HG03045 (cell line): ENCODE data around the gene LARP7.
A peak's percentile ranks its signal among the peaks of the same experiment; 100 is the strongest.
"Not testable (repeated sequence)": the region's sequence is repeated elsewhere in the genome, so short reads cannot be mapped to it uniquely, and the experiment has no call there.

Experiments used
- ATAC-seq: cut with Tn5 transposase; IDR thresholded peaks from one replicate; pipeline ENCODE4 v1.9.1; 2021; ENCODE audit warnings: mild to moderate bottlenecking, moderate library complexity; ENCODE audit not compliant: unreplicated experiment

The LARP7 gene

GRCh38 chr4:112636688-112637551, at the start of gene LARP7, which contains the start of gene ZGRF1:
LARP7 (plus strand) TSS chr4:112637143; CDS start chr4:112644670, 7,527 bp downstream.
ZGRF1 (minus strand) TSS chr4:112636909; CDS start chr4:112633176, 3,733 bp downstream.
- ATAC-seq, result peak; percentile 95

DNA sequence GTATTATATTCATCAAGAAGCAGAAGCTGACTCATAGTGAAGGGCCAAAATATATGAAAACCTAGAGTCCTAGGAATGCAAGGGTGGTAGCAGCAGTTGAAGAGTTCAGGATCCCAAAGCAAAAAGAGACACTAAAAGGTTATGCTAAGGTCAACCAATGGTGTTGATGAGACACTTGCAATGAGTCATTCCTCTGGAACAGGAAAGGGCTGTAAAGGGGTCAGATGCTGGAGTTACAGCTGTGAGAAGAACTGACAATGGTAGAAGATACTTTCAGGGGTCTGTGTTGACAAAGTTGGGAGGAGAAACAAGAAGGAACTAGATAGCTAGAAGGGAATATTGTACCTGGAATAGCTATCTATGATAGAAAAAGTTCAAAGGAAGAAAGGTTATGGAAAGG, 47.7 kb upstream of the LARP7 start:
- no peak for ATAC-seq

DNA sequence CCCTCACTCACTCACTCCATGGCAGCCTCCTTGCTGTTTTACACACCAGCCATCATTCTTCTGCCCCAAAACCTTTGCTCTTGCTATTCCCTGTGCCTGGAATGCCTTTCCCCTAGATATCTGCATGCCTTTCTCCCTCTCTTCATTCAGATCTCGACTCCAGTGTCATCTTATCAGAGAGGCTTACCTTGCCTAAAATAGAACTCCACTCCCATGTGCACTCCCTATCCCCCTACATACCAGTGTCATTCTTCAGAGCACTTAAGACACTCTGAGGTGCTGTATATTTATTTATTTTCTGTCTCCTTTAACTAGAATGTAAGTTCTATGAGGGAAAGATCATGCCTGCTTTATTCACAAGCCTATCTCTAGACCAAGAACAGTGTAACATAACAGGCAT, 45.4 kb upstream of the LARP7 start:
- no peak for ATAC-seq

- ATAC-seq, result no peak
Measured at GRCh38 chr4:112592717-112593116, 44.2 kb upstream of the LARP7 start.

DNA sequence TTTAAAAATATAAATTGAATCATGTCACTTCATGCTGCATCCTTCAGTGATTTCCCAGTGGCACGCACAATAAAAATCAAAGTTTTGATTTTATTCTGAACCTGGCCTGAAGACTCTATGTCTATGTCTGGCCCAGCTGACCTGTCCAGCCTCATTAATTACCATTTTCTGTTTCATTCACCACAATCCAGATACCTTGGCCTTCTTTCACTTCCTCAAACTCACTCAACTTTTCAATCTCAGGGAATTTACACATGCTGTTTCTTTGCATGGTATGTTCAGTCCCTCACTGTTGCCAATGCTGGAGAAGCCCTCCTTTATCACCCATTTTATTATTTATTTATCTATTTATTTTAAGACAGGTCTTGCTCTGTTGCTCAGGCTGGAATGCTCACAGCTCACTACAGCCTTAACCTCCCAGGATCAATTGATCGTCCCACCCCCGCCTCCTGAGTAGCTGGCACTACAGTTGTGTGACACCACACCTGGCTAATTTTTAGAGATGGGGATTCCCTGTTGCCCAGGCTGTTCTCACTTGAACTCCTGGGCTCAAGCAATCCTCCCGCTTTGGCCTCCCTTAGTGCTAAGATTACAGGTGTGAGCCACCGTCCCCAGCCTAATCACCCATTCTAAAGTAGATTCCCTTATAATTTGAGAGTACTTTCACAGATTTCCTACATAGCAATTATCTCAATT, 43.4 kb upstream of the LARP7 start:
- peak; percentile 58 for ATAC-seq

- ATAC-seq, result no peak
Measured at GRCh38 chr4:112594993-112595392, 42.0 kb upstream of the LARP7 start.

DNA sequence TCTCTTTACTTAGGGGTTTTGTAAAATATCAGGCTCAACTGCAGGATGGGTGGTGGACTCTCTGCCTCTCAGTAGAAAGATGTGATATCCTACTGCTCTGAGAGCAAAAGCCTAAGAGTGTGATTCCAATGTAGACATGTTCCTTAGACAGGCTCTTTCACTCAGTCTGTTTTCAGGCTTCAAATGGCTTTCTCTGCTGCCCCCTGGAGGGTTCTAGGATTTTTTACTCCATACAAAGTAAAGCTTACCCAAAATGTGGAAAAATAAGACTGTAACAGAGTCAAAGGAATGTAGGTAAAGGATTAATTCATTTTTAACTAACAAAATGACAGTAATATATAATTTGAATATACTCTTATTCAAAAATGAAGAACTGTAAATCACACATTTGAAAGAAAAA, 32.4 kb upstream of the LARP7 start:
- peak; percentile 66 for ATAC-seq

- not testable (repeated sequence) for ATAC-seq
Measured at GRCh38 chr4:112612814-112613213, 24.1 kb upstream of the LARP7 start.

- no peak for ATAC-seq
Measured at GRCh38 chr4:112616984-112617383, 20.0 kb upstream of the LARP7 start.

GRCh38 chr4:112626228-112626627, 10.7 kb upstream of the LARP7 start:
- no peak for ATAC-seq

DNA sequence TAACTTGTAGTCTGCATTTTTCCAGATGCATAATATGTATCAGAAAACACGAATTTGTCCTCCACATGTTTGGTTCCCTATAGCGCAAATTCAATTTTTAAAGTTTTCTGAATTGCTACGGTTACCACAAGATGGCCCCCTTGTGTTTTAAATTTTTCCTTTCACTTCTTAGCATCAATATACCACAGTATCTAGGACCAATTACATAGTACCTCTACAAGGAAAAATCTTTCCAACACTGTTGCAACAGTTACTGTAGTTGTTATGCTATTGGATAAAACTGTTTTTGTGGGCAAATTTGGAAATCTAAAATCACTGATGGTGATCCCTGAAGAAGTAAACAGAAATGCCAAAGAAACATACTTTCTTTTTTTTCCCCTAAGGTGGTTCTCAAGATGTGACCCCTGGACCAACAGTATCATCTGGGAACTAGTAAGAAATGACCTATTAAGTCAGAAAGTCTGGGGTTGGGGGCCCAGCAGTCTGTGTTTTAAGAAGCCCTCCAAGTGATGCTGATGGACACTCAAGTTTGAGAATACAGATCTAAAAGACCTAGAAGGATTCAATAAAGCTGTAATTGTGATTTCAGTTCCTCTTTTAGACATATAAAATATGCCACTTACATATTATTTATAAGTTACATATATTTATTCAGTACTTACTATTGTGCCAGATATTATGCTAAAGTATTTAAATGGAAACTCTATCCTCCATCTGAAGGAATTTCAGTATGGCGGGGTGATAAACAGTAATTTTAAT, 3.3 kb upstream of the LARP7 start:
- no peak for ATAC-seq

DNA sequence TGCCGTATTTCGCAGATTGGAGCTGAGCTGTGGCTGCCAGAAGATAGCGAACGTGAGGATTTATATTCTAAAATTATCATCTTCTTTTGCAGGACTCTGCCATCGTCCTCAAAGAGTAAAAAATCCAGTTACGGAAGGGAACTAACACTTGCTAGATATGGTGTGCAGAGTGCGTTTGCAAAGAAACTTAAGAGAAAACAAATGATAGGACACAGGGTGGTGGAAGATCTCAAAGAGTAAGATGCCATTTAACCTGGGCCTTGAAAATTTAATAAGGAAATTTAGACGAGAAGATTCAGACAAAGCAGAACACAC, 566 bp downstream of the LARP7 start:
- no peak for ATAC-seq

DNA sequence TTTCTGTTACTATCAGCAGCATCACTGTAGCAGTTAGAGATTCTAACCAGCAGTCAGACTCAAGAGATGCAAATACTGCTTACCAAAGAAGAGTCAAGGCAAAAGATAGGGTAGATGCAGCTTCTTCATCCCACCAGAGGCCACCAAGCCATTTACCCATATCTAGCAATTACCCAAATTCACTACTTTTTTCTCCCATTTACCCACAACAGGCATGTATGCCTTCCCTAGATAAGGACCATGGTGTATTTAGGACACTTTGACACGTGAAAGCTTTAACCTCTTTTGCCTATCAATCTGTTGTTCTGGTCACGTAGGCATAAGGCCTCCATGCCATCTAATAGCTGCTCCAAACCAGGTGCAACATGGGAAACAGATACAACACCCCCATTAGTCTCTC, 5.6 kb downstream of the LARP7 start:
- ATAC-seq, result no peak

- ATAC-seq, result not testable (repeated sequence)
Measured at GRCh38 chr4:112644595-112645535, 7.9 kb downstream of the LARP7 start.

DNA sequence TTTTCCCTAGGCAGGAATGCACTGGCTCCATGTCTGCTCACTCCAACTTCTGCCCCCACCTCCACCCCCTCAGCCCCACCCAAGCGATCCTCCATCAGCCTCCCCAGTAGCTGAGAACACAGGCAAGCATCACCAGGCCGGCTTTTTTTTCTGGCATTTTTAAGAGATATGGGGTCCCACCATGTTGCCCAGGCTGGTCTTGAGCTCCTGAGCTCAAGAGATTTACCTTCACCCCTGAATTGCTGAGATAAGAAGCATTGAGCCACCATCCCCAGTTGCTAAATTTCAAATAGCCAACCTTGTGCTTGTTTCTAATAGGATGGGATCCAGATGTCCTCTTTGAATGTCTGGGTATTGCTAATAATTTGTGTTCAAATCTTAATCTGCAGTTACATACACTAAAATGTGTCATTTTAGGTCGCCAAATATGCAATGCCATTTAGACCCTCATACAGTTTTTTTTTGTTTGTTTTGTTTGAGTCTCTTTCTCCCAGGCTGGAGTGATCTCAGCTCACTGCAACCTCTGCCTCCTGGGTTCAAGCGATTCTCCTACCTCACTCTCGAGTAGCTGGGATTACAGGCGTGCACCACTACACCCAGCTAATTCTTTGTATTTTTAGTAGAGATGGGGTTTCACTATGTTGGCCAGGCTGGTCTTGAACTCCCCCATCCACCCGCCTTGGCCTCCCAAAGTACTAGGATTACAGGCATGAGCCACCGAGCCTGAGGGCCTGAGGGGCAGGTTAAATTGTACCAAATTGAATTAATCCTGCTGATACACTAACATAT, 8.8 kb downstream of the LARP7 start:
- no peak for ATAC-seq

DNA sequence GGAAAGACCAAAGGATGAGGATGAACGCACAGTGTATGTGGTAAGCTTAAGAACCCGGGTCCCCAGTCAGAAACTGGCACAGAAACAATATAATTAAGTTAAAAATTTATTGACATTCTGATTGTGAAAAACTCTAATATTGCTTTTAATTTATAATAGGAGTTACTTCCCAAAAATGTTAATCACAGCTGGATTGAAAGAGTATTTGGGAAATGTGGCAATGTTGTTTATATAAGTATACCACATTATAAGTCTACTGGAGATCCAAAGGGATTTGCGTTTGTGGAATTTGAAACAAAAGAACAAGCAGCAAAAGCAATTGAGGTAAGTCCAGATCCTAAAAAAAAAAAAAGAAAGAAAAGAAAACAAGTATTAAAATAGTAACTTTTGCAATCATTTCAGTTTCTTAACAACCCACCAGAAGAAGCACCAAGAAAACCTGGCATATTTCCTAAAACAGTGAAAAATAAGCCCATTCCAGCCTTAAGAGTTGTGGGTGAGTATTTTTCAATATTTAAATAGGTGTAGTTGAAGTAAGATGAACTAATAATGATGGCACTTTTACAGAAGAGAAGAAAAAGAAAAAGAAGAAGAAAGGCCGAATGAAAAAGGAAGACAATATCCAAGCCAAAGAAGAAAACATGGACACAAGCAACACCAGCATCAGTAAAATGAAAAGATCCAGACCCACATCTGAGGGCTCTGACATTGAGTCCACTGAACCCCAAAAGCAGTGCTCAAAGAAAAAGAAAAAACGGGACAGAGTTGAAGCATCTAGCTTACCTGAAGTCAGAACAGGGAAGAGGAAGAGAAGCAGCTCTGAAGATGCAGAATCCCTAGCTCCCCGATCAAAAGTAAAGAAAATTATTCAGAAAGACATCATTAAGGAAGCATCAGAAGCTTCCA, 9.9 kb downstream of the LARP7 start:
- ATAC-seq, result no peak

DNA sequence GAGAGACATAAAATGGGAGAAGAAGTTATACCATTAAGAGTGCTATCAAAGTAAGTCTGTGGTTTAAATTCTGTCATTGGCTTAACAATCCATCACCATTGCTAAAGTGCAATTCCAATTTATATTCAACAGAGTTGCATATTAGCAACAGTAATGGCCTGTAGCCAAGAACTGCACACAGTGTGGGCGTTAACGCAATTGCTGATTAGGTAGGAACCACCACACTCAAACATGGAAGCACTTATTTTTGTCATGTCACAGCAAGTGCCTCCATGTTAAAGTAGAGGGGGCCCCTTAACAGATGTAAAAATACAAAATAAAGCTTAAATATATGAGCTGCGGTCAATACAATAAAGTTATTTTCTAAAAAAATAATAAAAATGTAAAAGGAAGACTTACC, 10.8 kb downstream of the LARP7 start:
- no peak for ATAC-seq

- ATAC-seq, result no peak
Measured at GRCh38 chr4:112648263-112649054, 11.5 kb downstream of the LARP7 start.
